ENCODE data around the gene TCF7L2.

- TF ChIP-seq SPI1 (IDR thresholded peaks at IDR 0.05; ENCODE audit: borderline replicate concordance, low read depth) (no peak), CTCF (IDR thresholded peaks at IDR 0.05; ENCODE audit: insufficient read depth, low read length) (no peak)
These were observed 86.6 kb downstream of the TCF7L2 start for GRCh38 chr10:113036619-113037018.
